Measurements from ENCODE around the gene CAPNS1. TPM values are rescaled to one million over a fixed set of nuclear protein-coding genes. Genes with fewer than 3 reads are reported as not detected.

Gene CAPNS1
- total and polyA plus RNA-seq, 2 of the 4 experiments (the other 2 are of a cell fraction), result 436 to 988 TPM

- H3K23ac ChIP-seq (ENCODE audit: low read depth, low read length), result no peak overlapping the region
- H2BK120ac ChIP-seq (ENCODE audit: low read depth, low read length), result no peak overlapping the region
- H3K56ac ChIP-seq (ENCODE audit: extremely low read depth, insufficient read depth, low read length), result no peak overlapping the region
- WGBS, 2 experiments (ENCODE audit: extremely low coverage in 2 of 2, insufficient read length in 1 of 2), result 100% methylated on average over 2 of the region's 6 CpGs; no CpG with 5 or more reads in 1 of the 2 experiments
- no peak for TF ChIP-seq MXI1 (IDR thresholded peaks at IDR 0.05; ENCODE audit: borderline replicate concordance, low read depth, low read length)
- no peak for TF ChIP-seq MAZ (IDR thresholded peaks at IDR 0.05; ENCODE audit: borderline replicate concordance, low read depth, low read length)
- no peak for TF ChIP-seq CHD1 (IDR thresholded peaks at IDR 0.05; ENCODE audit: low read depth, low read length)
- TF ChIP-seq CTCF (conservative IDR thresholded peaks at IDR 0.05; ENCODE audit: low read depth, low read length), result no peak
- no peak for TF ChIP-seq RAD21 (IDR thresholded peaks at IDR 0.05; ENCODE audit: low read length)
- TF ChIP-seq RCOR1 (IDR thresholded peaks at IDR 0.05; ENCODE audit: insufficient replicate concordance, low read length), result no peak
- no peak overlapping the region for H3K4ac ChIP-seq (ENCODE audit: low read depth, low read length)
- no peaks in the 10 kb centered on the region for H3K9me1 ChIP-seq (ENCODE audit: insufficient read depth, low read length)
- no peaks in the 10 kb centered on the region for H3K4me1 ChIP-seq (ENCODE audit: control insufficient read depth, insufficient read depth, low read length)
- no peak overlapping the region for H2AK5ac ChIP-seq (ENCODE audit: low read depth, low read length)
- ATAC-seq (ENCODE audit: low read depth) (no peak), DNase-seq (no peak)
- in situ Hi-C loops (cut with MboI; ENCODE audit: low sequenced_read_pairs) (no loop called here), dilution Hi-C loops (cut with HindIII; ENCODE audit: low sequenced_read_pairs, unreplicated experiment) (no loop called here), intact Hi-C loops (cut with micrococcal nuclease) (no loop called here)
- ChIA-PET CTCF (interaction anchor here (1.5 kb wide), 1 partner anchor 22 kb away, joined by 4 read pairs; no protein-coding TSS in a partner anchor), POLR2A (ENCODE audit: unreplicated experiment) (interaction anchor here (0.5 kb wide), 1 partner anchor 53 kb away, joined by 9 read pairs; no protein-coding TSS in a partner anchor)
- H3K14ac ChIP-seq (replicated peaks; ENCODE audit: low read depth, low read length), result no peak overlapping the region
- H3K4me2 ChIP-seq (ENCODE audit: low read depth, low read length), result no peak overlapping the region
- H3K36me3 ChIP-seq (ENCODE audit: control insufficient read depth, insufficient read depth, low read length), result peaks cover 11% of the 10 kb centered on the region
- no peaks in the 10 kb centered on the region for H4K20me1 ChIP-seq (ENCODE audit: insufficient read depth, low read length)
- no peak overlapping the region for H3K27ac ChIP-seq (ENCODE audit: insufficient read depth, low read length)
- peak overlapping the region; percentile 26 for H2AK9ac ChIP-seq (replicated peaks; ENCODE audit: low read depth, low read length, poor library complexity)
- H3K4me3 ChIP-seq (ENCODE audit: insufficient read depth, low read depth, low read length), result no peak overlapping the region
- no peak overlapping the region for H4K91ac ChIP-seq (ENCODE audit: insufficient read depth, low read depth, low read length)
- no peak overlapping the region for H4K8ac ChIP-seq (ENCODE audit: low read depth in 2 of 2, low read length in 2 of 2)
- no peaks in the 10 kb centered on the region for H3K9me3 ChIP-seq (ENCODE audit: control insufficient read depth, insufficient read depth, low read length)
- no peak overlapping the region for H2BK15ac ChIP-seq (ENCODE audit: low read depth, low read length)
- no peak overlapping the region for H2BK20ac ChIP-seq (ENCODE audit: low read depth, low read length)
- BruUV-seq (replicated peaks), result no TSS peak
- H3K79me1 ChIP-seq (ENCODE audit: low read depth in 1 of 2, low read length in 2 of 2), result peaks cover 0 to 3% of the 10 kb centered on the region in 2 experiments; a peak in 1 of 4 replicates
- no peak overlapping the region for H3K18ac ChIP-seq (ENCODE audit: low read depth, low read length)
- H2BK5ac ChIP-seq (ENCODE audit: low read depth, low read length, poor library complexity, severe bottlenecking), result no peak overlapping the region
- H3K9ac ChIP-seq (ENCODE audit: low read depth, low read length), result no peak overlapping the region
- no peak overlapping the region for H2AFZ ChIP-seq (replicated peaks; ENCODE audit: low read length, poor library complexity)
- no peaks in the 10 kb centered on the region for H3K27me3 ChIP-seq (ENCODE audit: control insufficient read depth, insufficient read depth, low read length)
- no peak overlapping the region for H4K5ac ChIP-seq (ENCODE audit: low read depth, low read length)
Observed at GRCh38 chr19:36106441-36106840, 33.4 kb upstream of the CAPNS1 start.
